ENCODE measurements around the gene SND1. TPM values are rescaled to one million over a fixed set of nuclear protein-coding genes. Genes with fewer than 3 reads are reported as not detected.

SND1 gene
- total and polyA plus RNA-seq, 2 donors (not counting 1 experiment from before 2014, with no cell fraction given) = 44.4 to 165 TPM

DNA sequence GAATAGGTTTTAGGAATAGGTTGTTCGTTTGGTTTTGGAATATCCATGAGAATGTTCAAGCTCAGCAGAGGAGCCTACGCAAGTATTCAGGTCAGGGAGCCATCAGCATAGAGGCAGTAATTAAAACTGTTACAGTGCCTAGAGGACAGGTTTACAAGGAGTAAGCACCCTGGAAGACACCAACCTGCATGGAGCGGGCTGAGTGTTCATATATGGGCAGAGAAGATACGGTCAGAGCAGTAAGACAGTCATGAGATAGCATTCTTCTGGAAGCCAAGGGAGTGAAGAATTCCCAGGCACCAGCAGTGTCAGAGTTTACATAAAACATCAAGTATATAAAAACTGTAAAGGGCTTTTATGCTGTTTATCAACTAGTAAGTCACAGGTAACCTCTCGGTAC, 282.7 kb downstream of the SND1 start:
- H3K27me3 Mint-ChIP-seq = no peaks in the 10 kb centered on the region
- no peak overlapping the region for H3K4me3 Mint-ChIP-seq
- peaks cover 56% of the 10 kb centered on the region for H3K4me1 Mint-ChIP-seq
- no peaks in the 10 kb centered on the region for H3K9me3 Mint-ChIP-seq (ENCODE audit: insufficient read depth)
- Histone ChIP-seq H3K4me2 (replicated peaks; ENCODE audit: low read depth, low read length, poor library complexity, severe bottlenecking) (no peak overlapping the region), H3K4me1 (ENCODE audit: control insufficient read depth in 2 of 2, insufficient read depth in 2 of 2, low read length in 2 of 2) (peaks cover 8 to 37% of the 10 kb centered on the region in 2 donors), H3K9ac (ENCODE audit: low read length) (no peak overlapping the region), H3K27ac (ENCODE audit: low read length in 2 of 2) (no peak overlapping the region), H3K27me3 (replicated peaks in 1 of 4; ENCODE audit: control extremely low read depth in 1 of 4, control insufficient read depth in 3 of 4, insufficient read depth in 4 of 4, low read length in 3 of 4) (no peaks in the 10 kb centered on the region), H3K36me3 (replicated peaks in 1 of 2; ENCODE audit: control extremely low read depth in 1 of 2, control insufficient read depth in 1 of 2, extremely low read depth in 1 of 2, insufficient read depth in 2 of 2, low read length in 1 of 2) (peaks cover 0 to 19% of the 10 kb centered on the region in 2 experiments), H3K79me2 (ENCODE audit: control insufficient read depth, insufficient read depth, low read length) (peaks cover 22% of the 10 kb centered on the region), H4K20me1 (ENCODE audit: control insufficient read depth, insufficient read depth, low read length, poor library complexity, severe bottlenecking) (no peaks in the 10 kb centered on the region), H3K9me3 (ENCODE audit: control extremely low read depth in 1 of 3, control insufficient read depth in 2 of 3, insufficient read depth in 1 of 3, low read length in 2 of 3) (no peaks in the 10 kb centered on the region), H3K4me3 (ENCODE audit: control extremely low read depth in 1 of 5, extremely low read depth in 1 of 5, insufficient read depth in 1 of 5, low read depth in 2 of 5, low read length in 4 of 5) (no peak overlapping the region), H2AFZ (ENCODE audit: insufficient read depth, low read depth, low read length, poor library complexity, severe bottlenecking) (no peak overlapping the region)
- DNase-seq = no peak
- intact Hi-C loops (cut with micrococcal nuclease) = no loop called here
- no peak for ATAC-seq (ENCODE audit: low read depth)
- TF ChIP-seq EZH2 (IDR thresholded peaks at IDR 0.05; ENCODE audit: borderline replicate concordance, insufficient read depth, low read depth, low read length, poor library complexity, severe bottlenecking) (no peak), CTCF (IDR thresholded peaks at IDR 0.05) (no peak)
- ChIA-PET POLR2A (no interaction called here), CTCF (no interaction called here)
- H3K27ac Mint-ChIP-seq = no peak overlapping the region
- 100% methylated on average over 3 of the region's 5 CpGs for WGBS (ENCODE audit: insufficient coverage)

GRCh38 chr7:127935847-127936376, 283.9 kb downstream of the SND1 start:
- Histone ChIP-seq H2AFZ (ENCODE audit: insufficient read depth, low read depth, low read length, poor library complexity, severe bottlenecking) (no peak overlapping the region), H3K9ac (ENCODE audit: low read length) (no peak overlapping the region), H3K79me2 (ENCODE audit: control insufficient read depth, insufficient read depth, low read length) (peaks cover 21% of the 10 kb centered on the region), H3K9me3 (ENCODE audit: control extremely low read depth in 1 of 3, control insufficient read depth in 2 of 3, insufficient read depth in 1 of 3, low read length in 2 of 3) (no peaks in the 10 kb centered on the region), H3K4me3 (ENCODE audit: control extremely low read depth in 1 of 5, extremely low read depth in 1 of 5, insufficient read depth in 1 of 5, low read depth in 2 of 5, low read length in 4 of 5) (no peak overlapping the region), H4K20me1 (ENCODE audit: control insufficient read depth, insufficient read depth, low read length, poor library complexity, severe bottlenecking) (no peaks in the 10 kb centered on the region), H3K27ac (ENCODE audit: low read length in 2 of 2) (no peak overlapping the region), H3K4me2 (replicated peaks; ENCODE audit: low read depth, low read length, poor library complexity, severe bottlenecking) (no peak overlapping the region), H3K4me1 (ENCODE audit: control insufficient read depth in 2 of 2, insufficient read depth in 2 of 2, low read length in 2 of 2) (peaks cover 0 to 25% of the 10 kb centered on the region in 2 donors), H3K36me3 (replicated peaks in 1 of 2; ENCODE audit: control extremely low read depth in 1 of 2, control insufficient read depth in 1 of 2, extremely low read depth in 1 of 2, insufficient read depth in 2 of 2, low read length in 1 of 2) (peaks cover 0 to 27% of the 10 kb centered on the region in 2 experiments), H3K27me3 (replicated peaks in 1 of 4; ENCODE audit: control extremely low read depth in 1 of 4, control insufficient read depth in 3 of 4, insufficient read depth in 4 of 4, low read length in 3 of 4) (no peaks in the 10 kb centered on the region)
- Mint-ChIP-seq H3K4me3 (peak overlapping the region; percentile 6), H3K9me3 (ENCODE audit: insufficient read depth) (no peaks in the 10 kb centered on the region), H3K27me3 (no peaks in the 10 kb centered on the region), H3K27ac (no peak overlapping the region), H3K4me1 (peaks cover 49% of the 10 kb centered on the region)
- ATAC-seq (ENCODE audit: low read depth) = no peak
- TF ChIP-seq CTCF (IDR thresholded peaks at IDR 0.05) = no peak
- no peak for TF ChIP-seq EZH2 (IDR thresholded peaks at IDR 0.05; ENCODE audit: borderline replicate concordance, insufficient read depth, low read depth, low read length, poor library complexity, severe bottlenecking)
- WGBS (ENCODE audit: insufficient coverage) = 51% methylated on average over 5 of the region's 6 CpGs
- no peak for DNase-seq
- CTCF ChIA-PET = no interaction called here
- intact Hi-C loops (cut with micrococcal nuclease) = no loop called here
- POLR2A ChIA-PET = no interaction called here

All from B cell (primary cell).